Uterus (tissue), 2 donors: Measurements from ENCODE around the gene TANC1.

Experiments
- POLR2A ChIP-seq, 2 donors: fragments of 450-650 bp; IDR thresholded peaks; one replicate each; pipeline ENCODE4 v1.6.1; 2016; ENCODE audit warnings: antibody characterized with exemption in 2 of 2, mild to moderate bottlenecking in 1 of 2, moderate library complexity in 1 of 2
- TF ChIP-seq, protein P1 (sequence below), 4 experiments: fragments of 200-600 bp in 2 of 4; fragments of 450-650 bp in 2 of 4; sonication (generic) in 2 of 4; IDR thresholded peaks; one replicate each; pipeline ENCODE4 v1.5.1; 2016 to 2019; ENCODE audit warnings: antibody characterized with exemption in 4 of 4, mild to moderate bottlenecking in 2 of 4, moderate library complexity in 1 of 4

DNA sequence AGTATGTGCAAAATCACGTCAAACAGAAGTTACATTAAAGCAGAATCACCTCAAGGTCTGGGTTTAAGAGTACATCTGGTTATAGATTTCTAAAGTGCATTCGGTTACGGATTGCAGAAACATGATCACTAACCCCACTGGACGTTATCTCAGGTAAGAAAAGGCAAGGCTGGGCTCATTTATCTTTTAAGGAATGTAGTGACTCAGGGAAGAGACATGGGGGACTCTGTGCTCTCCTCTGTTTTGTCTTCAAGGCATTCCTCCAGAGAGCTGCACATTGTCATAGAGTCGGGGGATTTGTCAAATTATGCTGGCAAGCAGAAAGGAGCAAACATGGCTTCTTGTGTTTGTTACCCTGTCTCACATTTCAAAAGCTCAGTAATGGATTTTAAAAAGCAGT, 303.7 kb downstream of the TANC1 start:
- TF ChIP-seq POLR2A (IDR thresholded peaks at IDR 0.05): no peak
- TF ChIP-seq, protein P1, sequence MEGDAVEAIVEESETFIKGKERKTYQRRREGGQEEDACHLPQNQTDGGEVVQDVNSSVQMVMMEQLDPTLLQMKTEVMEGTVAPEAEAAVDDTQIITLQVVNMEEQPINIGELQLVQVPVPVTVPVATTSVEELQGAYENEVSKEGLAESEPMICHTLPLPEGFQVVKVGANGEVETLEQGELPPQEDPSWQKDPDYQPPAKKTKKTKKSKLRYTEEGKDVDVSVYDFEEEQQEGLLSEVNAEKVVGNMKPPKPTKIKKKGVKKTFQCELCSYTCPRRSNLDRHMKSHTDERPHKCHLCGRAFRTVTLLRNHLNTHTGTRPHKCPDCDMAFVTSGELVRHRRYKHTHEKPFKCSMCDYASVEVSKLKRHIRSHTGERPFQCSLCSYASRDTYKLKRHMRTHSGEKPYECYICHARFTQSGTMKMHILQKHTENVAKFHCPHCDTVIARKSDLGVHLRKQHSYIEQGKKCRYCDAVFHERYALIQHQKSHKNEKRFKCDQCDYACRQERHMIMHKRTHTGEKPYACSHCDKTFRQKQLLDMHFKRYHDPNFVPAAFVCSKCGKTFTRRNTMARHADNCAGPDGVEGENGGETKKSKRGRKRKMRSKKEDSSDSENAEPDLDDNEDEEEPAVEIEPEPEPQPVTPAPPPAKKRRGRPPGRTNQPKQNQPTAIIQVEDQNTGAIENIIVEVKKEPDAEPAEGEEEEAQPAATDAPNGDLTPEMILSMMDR (IDR thresholded peaks at IDR 0.05): no peak
